ENCODE data around the gene DEXI.

DEXI gene

DNA sequence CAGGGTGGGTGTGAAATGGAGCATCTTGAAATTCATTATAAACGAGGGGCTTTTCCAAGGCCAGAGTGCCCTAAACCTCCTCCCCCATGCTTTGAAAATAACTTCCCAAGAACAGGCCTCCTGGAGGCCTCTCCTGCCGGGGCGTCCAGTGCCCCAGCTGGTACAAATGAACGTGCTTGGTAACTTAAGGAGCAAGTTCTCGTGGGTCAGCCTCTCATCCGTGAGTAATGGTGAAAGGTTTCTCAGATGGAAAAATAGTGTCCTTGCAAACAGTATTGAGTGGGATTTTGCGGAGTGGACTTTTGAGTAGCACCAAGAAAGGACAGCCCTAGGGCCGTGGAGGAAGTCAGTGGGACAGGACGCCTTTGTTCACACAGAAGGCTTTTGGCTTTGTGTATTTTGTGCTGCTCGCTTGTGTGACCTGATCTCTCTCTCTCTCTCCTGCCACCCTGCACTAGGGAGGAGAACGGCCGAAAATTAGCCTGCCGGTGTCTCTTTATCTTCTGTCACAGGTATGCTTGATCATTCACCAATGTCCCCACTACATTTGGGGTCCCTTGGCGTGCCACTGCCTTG lies 36.7 kb upstream of the DEXI start:
- Histone ChIP-seq H3K4me1 (ENCODE audit: control insufficient read depth, low read length) (peaks cover 24% of the 10 kb centered on the region), H4K20me1 (ENCODE audit: control insufficient read depth, insufficient read depth, low read depth, low read length) (no peaks in the 10 kb centered on the region), H3K27me3 (ENCODE audit: control insufficient read depth, low read length) (no peaks in the 10 kb centered on the region), H3K4me3 (ENCODE audit: low read length) (no peak overlapping the region), H3K27ac (ENCODE audit: low read depth, low read length) (no peak overlapping the region), H3K9me3 (ENCODE audit: control insufficient read depth, insufficient read depth, low read length) (no peaks in the 10 kb centered on the region), H3K79me2 (ENCODE audit: control insufficient read depth, low read length) (no peaks in the 10 kb centered on the region), H3K9me2 (replicated peaks; ENCODE audit: control insufficient read depth, low read length) (no peaks in the 10 kb centered on the region), H3K4me2 (ENCODE audit: low read length) (no peak overlapping the region), H3F3A (ENCODE audit: control insufficient read depth, insufficient read depth) (0 out of 2 replicates have a peak, but pooled peaks cover 8% of the 10 kb centered on the region), H3K36me3 (ENCODE audit: control insufficient read depth, low read length) (peaks cover 36% of the 10 kb centered on the region)
- TF ChIP-seq, protein P1, sequence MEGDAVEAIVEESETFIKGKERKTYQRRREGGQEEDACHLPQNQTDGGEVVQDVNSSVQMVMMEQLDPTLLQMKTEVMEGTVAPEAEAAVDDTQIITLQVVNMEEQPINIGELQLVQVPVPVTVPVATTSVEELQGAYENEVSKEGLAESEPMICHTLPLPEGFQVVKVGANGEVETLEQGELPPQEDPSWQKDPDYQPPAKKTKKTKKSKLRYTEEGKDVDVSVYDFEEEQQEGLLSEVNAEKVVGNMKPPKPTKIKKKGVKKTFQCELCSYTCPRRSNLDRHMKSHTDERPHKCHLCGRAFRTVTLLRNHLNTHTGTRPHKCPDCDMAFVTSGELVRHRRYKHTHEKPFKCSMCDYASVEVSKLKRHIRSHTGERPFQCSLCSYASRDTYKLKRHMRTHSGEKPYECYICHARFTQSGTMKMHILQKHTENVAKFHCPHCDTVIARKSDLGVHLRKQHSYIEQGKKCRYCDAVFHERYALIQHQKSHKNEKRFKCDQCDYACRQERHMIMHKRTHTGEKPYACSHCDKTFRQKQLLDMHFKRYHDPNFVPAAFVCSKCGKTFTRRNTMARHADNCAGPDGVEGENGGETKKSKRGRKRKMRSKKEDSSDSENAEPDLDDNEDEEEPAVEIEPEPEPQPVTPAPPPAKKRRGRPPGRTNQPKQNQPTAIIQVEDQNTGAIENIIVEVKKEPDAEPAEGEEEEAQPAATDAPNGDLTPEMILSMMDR (IDR thresholded peaks at IDR 0.05; ENCODE audit: low read depth, low read length, poor library complexity, severe bottlenecking): no peak
- no peak for TF ChIP-seq EZH2phosphoT487 (IDR thresholded peaks at IDR 0.05; ENCODE audit: borderline replicate concordance, low read length)

GRCh38 chr16:10978124-10978523 lies 35.9 kb upstream of the DEXI start:
- H3K9me2 ChIP-seq (replicated peaks; ENCODE audit: control insufficient read depth, low read length): no peaks in the 10 kb centered on the region

DNA sequence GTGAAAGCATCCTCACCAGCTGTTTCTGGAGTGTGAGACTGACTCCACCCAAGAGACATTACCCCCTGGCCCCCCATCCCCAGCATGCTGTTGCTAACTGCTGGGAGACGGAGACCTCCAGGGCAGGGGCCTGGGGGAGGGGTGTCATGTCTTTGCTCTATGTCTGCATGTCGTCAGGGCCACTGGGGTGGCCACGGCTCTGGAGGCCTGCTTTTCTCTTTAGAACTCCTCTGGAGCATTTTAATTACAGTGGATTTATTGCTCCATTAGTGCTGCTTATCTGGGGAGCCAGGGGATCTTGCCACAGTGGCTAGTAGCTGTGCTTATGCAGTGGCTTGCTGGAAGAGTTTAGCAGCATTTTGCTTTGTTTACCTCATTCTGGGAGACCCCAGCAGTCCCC lies 34.4 kb upstream of the DEXI start:
- Histone ChIP-seq H3K4me1 (ENCODE audit: control insufficient read depth, low read length) (peaks cover 3% of the 10 kb centered on the region), H3K4me3 (ENCODE audit: low read length) (no peak overlapping the region), H3K27me3 (ENCODE audit: control insufficient read depth, low read length) (no peaks in the 10 kb centered on the region), H3K9me2 (replicated peaks; ENCODE audit: control insufficient read depth, low read length) (no peaks in the 10 kb centered on the region), H3K9me3 (ENCODE audit: control insufficient read depth, insufficient read depth, low read length) (no peaks in the 10 kb centered on the region), H3K79me2 (ENCODE audit: control insufficient read depth, low read length) (no peaks in the 10 kb centered on the region), H3K27ac (ENCODE audit: low read depth, low read length) (no peak overlapping the region), H3F3A (ENCODE audit: control insufficient read depth, insufficient read depth) (0 out of 2 replicates have a peak, but pooled peaks cover 5% of the 10 kb centered on the region), H3K4me2 (ENCODE audit: low read length) (no peak overlapping the region), H3K36me3 (ENCODE audit: control insufficient read depth, low read length) (peaks cover 46% of the 10 kb centered on the region), H4K20me1 (ENCODE audit: control insufficient read depth, insufficient read depth, low read depth, low read length) (no peaks in the 10 kb centered on the region)
- no peak for TF ChIP-seq EZH2phosphoT487 (IDR thresholded peaks at IDR 0.05; ENCODE audit: borderline replicate concordance, low read length)
- TF ChIP-seq, protein P1 (IDR thresholded peaks at IDR 0.05; ENCODE audit: low read depth, low read length, poor library complexity, severe bottlenecking): no peak

More at GRCh38 chr16:10978124-10978523, 35.9 kb upstream of the DEXI start:
- H3K27ac ChIP-seq (ENCODE audit: low read depth, low read length): no peak overlapping the region
- H3K4me3 ChIP-seq (ENCODE audit: low read length): no peak overlapping the region
- H3K27me3 ChIP-seq (ENCODE audit: control insufficient read depth, low read length): no peaks in the 10 kb centered on the region
- no peak for TF ChIP-seq EZH2phosphoT487 (IDR thresholded peaks at IDR 0.05; ENCODE audit: borderline replicate concordance, low read length)
- TF ChIP-seq, protein P1 (IDR thresholded peaks at IDR 0.05; ENCODE audit: low read depth, low read length, poor library complexity, severe bottlenecking): no peak
- H3K4me2 ChIP-seq (ENCODE audit: low read length): no peak overlapping the region
- 0 out of 2 replicates have a peak, but pooled peaks cover 8% of the 10 kb centered on the region for H3F3A ChIP-seq (ENCODE audit: control insufficient read depth, insufficient read depth)
- H3K36me3 ChIP-seq (ENCODE audit: control insufficient read depth, low read length): peaks cover 36% of the 10 kb centered on the region
- H3K4me1 ChIP-seq (ENCODE audit: control insufficient read depth, low read length): peaks cover 18% of the 10 kb centered on the region
- H3K9me3 ChIP-seq (ENCODE audit: control insufficient read depth, insufficient read depth, low read length): no peaks in the 10 kb centered on the region
- H3K79me2 ChIP-seq (ENCODE audit: control insufficient read depth, low read length): no peaks in the 10 kb centered on the region
- no peaks in the 10 kb centered on the region for H4K20me1 ChIP-seq (ENCODE audit: control insufficient read depth, insufficient read depth, low read depth, low read length)
